Suprapubic skin (tissue), 3 donors: ENCODE results near the gene HINT2.

Experiments
- POLR2A ChIP-seq, 2 donors: fragments of 450-650 bp; IDR thresholded peaks; one replicate each; pipeline ENCODE4 v1.6.1; 2017; ENCODE audit warnings: antibody characterized with exemption in 2 of 2, mild to moderate bottlenecking in 2 of 2, moderate library complexity in 2 of 2
- TF ChIP-seq, protein P1 (sequence below), 2 donors: fragments of 200-600 bp in 1 of 2; fragments of 450-650 bp in 1 of 2; sonication (generic) in 1 of 2; IDR thresholded peaks; one replicate each; pipeline ENCODE4 v1.5.1; 2016 to 2019; ENCODE audit warnings: antibody characterized with exemption in 2 of 2, mild to moderate bottlenecking in 1 of 2, moderate library complexity in 1 of 2

DNA sequence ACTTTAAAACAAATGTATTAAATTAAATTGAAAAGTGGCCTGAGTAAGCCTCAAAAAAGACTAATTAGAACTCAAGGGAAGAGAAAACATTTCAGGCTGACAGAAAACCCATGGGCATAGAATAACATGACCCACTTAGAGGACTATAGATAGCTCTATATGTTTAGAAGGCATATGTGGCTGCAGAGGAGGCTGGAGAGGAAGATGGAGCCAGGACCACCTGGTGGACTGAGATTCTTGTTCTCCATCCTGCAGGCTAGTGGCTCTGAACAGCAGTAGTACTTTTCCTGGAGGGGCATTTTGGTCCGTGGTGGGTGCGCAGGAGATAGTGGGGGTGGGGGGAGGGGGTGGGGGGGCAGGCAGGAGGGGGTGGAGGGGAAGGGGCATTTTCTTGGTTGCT is 33.8 kb downstream of the HINT2 start:
- TF ChIP-seq POLR2A (IDR thresholded peaks at IDR 0.05) = no peak
- TF ChIP-seq, protein P1, sequence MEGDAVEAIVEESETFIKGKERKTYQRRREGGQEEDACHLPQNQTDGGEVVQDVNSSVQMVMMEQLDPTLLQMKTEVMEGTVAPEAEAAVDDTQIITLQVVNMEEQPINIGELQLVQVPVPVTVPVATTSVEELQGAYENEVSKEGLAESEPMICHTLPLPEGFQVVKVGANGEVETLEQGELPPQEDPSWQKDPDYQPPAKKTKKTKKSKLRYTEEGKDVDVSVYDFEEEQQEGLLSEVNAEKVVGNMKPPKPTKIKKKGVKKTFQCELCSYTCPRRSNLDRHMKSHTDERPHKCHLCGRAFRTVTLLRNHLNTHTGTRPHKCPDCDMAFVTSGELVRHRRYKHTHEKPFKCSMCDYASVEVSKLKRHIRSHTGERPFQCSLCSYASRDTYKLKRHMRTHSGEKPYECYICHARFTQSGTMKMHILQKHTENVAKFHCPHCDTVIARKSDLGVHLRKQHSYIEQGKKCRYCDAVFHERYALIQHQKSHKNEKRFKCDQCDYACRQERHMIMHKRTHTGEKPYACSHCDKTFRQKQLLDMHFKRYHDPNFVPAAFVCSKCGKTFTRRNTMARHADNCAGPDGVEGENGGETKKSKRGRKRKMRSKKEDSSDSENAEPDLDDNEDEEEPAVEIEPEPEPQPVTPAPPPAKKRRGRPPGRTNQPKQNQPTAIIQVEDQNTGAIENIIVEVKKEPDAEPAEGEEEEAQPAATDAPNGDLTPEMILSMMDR (IDR thresholded peaks at IDR 0.05) = no peak
